Upper lobe of left lung (tissue), 6 donors: ENCODE measurements around the gene ADGRV1. TPM values are rescaled to one million over a fixed set of nuclear protein-coding genes. Genes with fewer than 3 reads are reported as not detected.
"Not testable (repeated sequence)": the region's sequence is repeated elsewhere in the genome, so short reads cannot be mapped to it uniquely, and the experiment has no call there.

ENCODE experiments used
- ATAC-seq, 2 donors: fragments of 200-7000 bp; cut with Tn5 transposase; one replicate each; pipeline ENCODE4 v1.9.1; 2022; ENCODE audit warnings: mild to moderate bottlenecking in 2 of 2, moderate library complexity in 2 of 2; ENCODE audit not compliant: low FRiP score in 2 of 2
- DNase-seq, 2 donors: peaks; one replicate each; pipeline ENCODE4 v3.0.0-alpha.2; 2019 to 2020
- H3K27ac ChIP-seq, 4 donors: fragments of 200-600 bp; sonication (generic); one replicate each; pipeline ENCODE4 v1.5.1; 2016 to 2019
- H3K27me3 ChIP-seq, 4 donors: fragments of 200-600 bp; sonication (generic); one replicate each; pipeline ENCODE4 v1.5.1; 2017 to 2019
- H3K36me3 ChIP-seq, 4 donors: fragments of 200-600 bp; sonication (generic); one replicate each; pipeline ENCODE4 v1.5.1; 2016 to 2019
- H3K4me1 ChIP-seq, 4 donors: fragments of 200-600 bp; sonication (generic); one replicate each; pipeline ENCODE4 v1.5.1; 2018 to 2019
- H3K4me3 ChIP-seq, 4 donors: fragments of 200-600 bp; sonication (generic); one replicate each; pipeline ENCODE4 v1.5.1; 2017 to 2019; ENCODE audit warnings: mild to moderate bottlenecking in 2 of 4, moderate library complexity in 1 of 4
- H3K9me3 ChIP-seq, 4 donors: fragments of 200-600 bp; sonication (generic); one replicate each; pipeline ENCODE4 v1.5.1; 2018 to 2019
- EP300 ChIP-seq, 4 donors: sonication (generic); formaldehyde crosslinking; IDR thresholded peaks; one replicate each; pipeline ENCODE4 v1.5.1; 2017; ENCODE audit warnings: antibody characterized with exemption in 4 of 4, control low read depth in 2 of 4
- POLR2A ChIP-seq, 4 donors: fragments of 450-650 bp; IDR thresholded peaks; one replicate each; pipeline ENCODE4 v1.5.1; 2016 to 2017; ENCODE audit warnings: antibody characterized with exemption in 4 of 4, mild to moderate bottlenecking in 2 of 4
- POLR2AphosphoS5 ChIP-seq, 2 donors: sonication (generic); formaldehyde crosslinking; IDR thresholded peaks; one replicate each; pipeline ENCODE4 v1.5.1; 2017; ENCODE audit warnings: antibody characterized with exemption in 2 of 2
- WGBS, 2 donors: methylation state at CpG; one replicate each; pipeline ENCODE4 v1.1.5; 2017 to 2018; 5-methylcytosine and 5-hydroxymethylcytosine counted together
- total RNA-seq, 6 donors: library from RNA; depleted of rRNA in 4 of 6; stranded (reverse); fragments of >200 nt in 4 of 6; gene quantifications; one replicate each; pipeline versions ENCODE4 v1.1.0 to v1.2.1, GENCODE V29; 2016 to 2021
- TF ChIP-seq, protein P1 (sequence below), 6 experiments: fragments of 450-650 bp in 4 of 6; fragments of 200-600 bp in 2 of 6; sonication (generic) in 2 of 6; IDR thresholded peaks; one replicate each; pipeline ENCODE4 v1.5.1; 2016 to 2019; ENCODE audit warnings: antibody characterized with exemption in 6 of 6
- donor health status: DM: no; HTN: no; CAD: no; lungs with moderate emphysema.
- donor health status: DM: no; HTN: yes; CAD: no; lungs with severe emphysema.

The ADGRV1 gene
- total RNA-seq, 6 donors from 2014 or later: 22.3 to 129 (median 60.4) TPM

DNA sequence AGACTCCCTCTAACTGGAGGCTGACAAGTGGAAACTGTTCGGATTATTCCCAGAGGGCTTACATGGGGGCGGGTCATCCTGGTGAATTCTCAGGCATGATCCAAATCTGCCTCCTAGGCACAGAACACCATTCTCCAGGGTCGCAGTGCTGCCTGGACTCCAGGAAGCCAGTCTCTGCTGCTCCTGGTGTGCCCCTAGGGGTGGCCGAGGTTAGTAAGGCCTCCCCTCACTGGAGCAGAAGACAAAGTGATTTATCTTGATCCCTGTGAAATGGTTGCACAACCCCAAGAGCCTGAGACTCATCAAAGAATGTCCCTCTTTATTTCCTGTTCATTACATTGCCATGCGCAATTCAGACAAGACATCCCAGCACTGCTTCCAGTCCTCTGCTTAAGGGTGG lies 17.1 kb downstream of the ADGRV1 start:
- H3K27ac ChIP-seq: no peak overlapping the region
- DNase-seq: no peak
- TF ChIP-seq POLR2AphosphoS5 (IDR thresholded peaks at IDR 0.05) (no peak), POLR2A (IDR thresholded peaks at IDR 0.05) (no peak), EP300 (IDR thresholded peaks at IDR 0.05) (no peak)
- TF ChIP-seq, protein P1, sequence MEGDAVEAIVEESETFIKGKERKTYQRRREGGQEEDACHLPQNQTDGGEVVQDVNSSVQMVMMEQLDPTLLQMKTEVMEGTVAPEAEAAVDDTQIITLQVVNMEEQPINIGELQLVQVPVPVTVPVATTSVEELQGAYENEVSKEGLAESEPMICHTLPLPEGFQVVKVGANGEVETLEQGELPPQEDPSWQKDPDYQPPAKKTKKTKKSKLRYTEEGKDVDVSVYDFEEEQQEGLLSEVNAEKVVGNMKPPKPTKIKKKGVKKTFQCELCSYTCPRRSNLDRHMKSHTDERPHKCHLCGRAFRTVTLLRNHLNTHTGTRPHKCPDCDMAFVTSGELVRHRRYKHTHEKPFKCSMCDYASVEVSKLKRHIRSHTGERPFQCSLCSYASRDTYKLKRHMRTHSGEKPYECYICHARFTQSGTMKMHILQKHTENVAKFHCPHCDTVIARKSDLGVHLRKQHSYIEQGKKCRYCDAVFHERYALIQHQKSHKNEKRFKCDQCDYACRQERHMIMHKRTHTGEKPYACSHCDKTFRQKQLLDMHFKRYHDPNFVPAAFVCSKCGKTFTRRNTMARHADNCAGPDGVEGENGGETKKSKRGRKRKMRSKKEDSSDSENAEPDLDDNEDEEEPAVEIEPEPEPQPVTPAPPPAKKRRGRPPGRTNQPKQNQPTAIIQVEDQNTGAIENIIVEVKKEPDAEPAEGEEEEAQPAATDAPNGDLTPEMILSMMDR (IDR thresholded peaks at IDR 0.05): no peak
- peaks cover 0 to 3% (median 0%) of the 10 kb centered on the region in 4 donors for H3K9me3 ChIP-seq
- H3K4me3 ChIP-seq: no peak overlapping the region
- H3K27me3 ChIP-seq: no peaks in the 10 kb centered on the region
- no peaks in the 10 kb centered on the region for H3K36me3 ChIP-seq
- 91 to 94% methylated on average over 3 to 5 of the region's 5 CpGs for WGBS, 2 donors
- ATAC-seq: no peak
- H3K4me1 ChIP-seq: no peaks in the 10 kb centered on the region

- DNase-seq, H3K4me1 ChIP-seq, H3K27me3 ChIP-seq, H3K9me3 ChIP-seq, ATAC-seq, H3K27ac ChIP-seq, H3K36me3 ChIP-seq, H3K4me3 ChIP-seq: not testable (repeated sequence)
- WGBS, 2 donors: 78 to 79% methylated on average over 3 of the region's 3 CpGs
These were observed 18.0 kb downstream of the ADGRV1 start for GRCh38 chr5:90576566-90576965.

DNA sequence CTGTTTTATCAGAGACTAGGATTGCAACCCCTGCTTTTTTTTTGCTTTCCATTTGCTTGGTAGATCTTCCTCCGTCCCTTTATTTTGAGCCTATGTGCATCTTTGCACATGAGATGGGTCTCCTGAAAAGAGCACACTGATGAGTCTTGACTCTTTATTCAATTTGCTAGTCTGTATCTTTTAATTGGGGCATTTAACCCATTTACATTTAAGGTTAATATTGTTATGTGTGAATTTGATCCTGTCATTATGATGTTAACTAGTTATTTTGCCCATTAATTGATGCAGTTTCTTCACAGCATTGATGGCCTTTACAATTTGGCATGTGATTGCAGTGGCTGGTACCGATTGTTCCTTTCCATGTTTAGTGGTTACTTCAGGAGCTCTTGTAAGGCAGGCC lies 21.3 kb downstream of the ADGRV1 start:
- 93 to 97% methylated on average over 2 of the region's 2 CpGs for WGBS, 2 donors
- H3K9me3 ChIP-seq, DNase-seq, H3K36me3 ChIP-seq, H3K27ac ChIP-seq, ATAC-seq, H3K27me3 ChIP-seq, H3K4me3 ChIP-seq, H3K4me1 ChIP-seq: not testable (repeated sequence)

- H3K36me3 ChIP-seq: no peaks in the 10 kb centered on the region
- ATAC-seq (no peak), DNase-seq (no peak)
- no peaks in the 10 kb centered on the region for H3K4me1 ChIP-seq
- no peak overlapping the region for H3K27ac ChIP-seq
- no peaks in the 10 kb centered on the region for H3K27me3 ChIP-seq
- no peak overlapping the region for H3K4me3 ChIP-seq
- TF ChIP-seq, protein P1 (IDR thresholded peaks at IDR 0.05): no peak
- TF ChIP-seq POLR2A (IDR thresholded peaks at IDR 0.05) (no peak), POLR2AphosphoS5 (IDR thresholded peaks at IDR 0.05) (no peak), EP300 (IDR thresholded peaks at IDR 0.05) (no peak)
- peaks cover 0 to 3% (median 0%) of the 10 kb centered on the region in 4 donors for H3K9me3 ChIP-seq
- 69 to 71% methylated on average over 2 of the region's 2 CpGs for WGBS, 2 donors
These were observed 23.4 kb downstream of the ADGRV1 start for GRCh38 chr5:90581956-90582355.

DNA sequence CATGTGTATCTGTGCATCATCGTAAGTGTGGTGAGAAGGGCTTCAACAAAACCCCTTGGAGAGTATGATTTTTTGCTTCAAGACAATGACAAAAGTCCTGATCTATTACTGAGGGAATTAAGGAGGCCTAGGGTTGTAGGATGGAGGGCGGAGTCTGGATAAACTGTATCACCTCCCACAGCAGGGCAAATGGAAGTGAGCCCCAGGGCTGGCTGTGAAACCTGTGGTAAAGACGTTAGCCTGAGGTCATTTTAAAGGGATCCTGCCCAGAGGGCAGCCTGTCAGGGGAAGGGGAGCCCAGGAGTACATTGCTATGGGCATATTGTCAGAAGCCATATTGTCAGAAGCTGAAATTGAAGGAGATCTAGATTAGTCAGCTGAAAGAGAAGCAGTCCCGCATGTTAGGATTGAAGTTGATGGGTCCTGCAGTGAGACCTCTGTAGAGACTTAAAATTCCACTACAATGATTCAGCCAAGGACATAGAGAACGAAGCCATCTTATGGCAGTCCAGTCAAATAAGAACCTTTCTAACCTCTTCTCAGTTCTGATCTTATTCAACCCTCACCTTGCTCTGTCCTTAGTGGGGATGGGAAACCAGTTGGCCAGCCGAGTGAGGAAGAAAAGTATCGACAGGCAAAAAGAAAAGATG lies 26.9 kb downstream of the ADGRV1 start:
- DNase-seq: no peak
- WGBS, 2 donors: 82 to 86% methylated on average over 7 of the region's 7 CpGs
- no peaks in the 10 kb centered on the region for H3K36me3 ChIP-seq
- no peaks in the 10 kb centered on the region for H3K9me3 ChIP-seq
- H3K27ac ChIP-seq: no peak overlapping the region
- no peaks in the 10 kb centered on the region for H3K27me3 ChIP-seq
- TF ChIP-seq POLR2AphosphoS5 (IDR thresholded peaks at IDR 0.05) (no peak), EP300 (IDR thresholded peaks at IDR 0.05) (no peak)
- no peak overlapping the region for H3K4me3 ChIP-seq
- no peak for ATAC-seq
- no peaks in the 10 kb centered on the region for H3K4me1 ChIP-seq

- H3K4me3 ChIP-seq: no peak overlapping the region
- TF ChIP-seq, protein P1 (IDR thresholded peaks at IDR 0.05): no peak
- TF ChIP-seq POLR2AphosphoS5 (IDR thresholded peaks at IDR 0.05) (no peak), POLR2A (IDR thresholded peaks at IDR 0.05) (no peak), EP300 (IDR thresholded peaks at IDR 0.05) (no peak)
- ATAC-seq (no peak), DNase-seq (no peak)
- no peaks in the 10 kb centered on the region for H3K36me3 ChIP-seq
- H3K27me3 ChIP-seq: no peaks in the 10 kb centered on the region
- no peaks in the 10 kb centered on the region for H3K4me1 ChIP-seq
- no peak overlapping the region for H3K27ac ChIP-seq
- WGBS, 2 donors: 63 to 70% methylated on average over 2 of the region's 2 CpGs
- no peaks in the 10 kb centered on the region for H3K9me3 ChIP-seq
These were observed 27.9 kb downstream of the ADGRV1 start for GRCh38 chr5:90586469-90586868.
